ENCODE results near the gene PITPNB.

The PITPNB gene

GRCh38 chr22:27846248-27846757, 72.8 kb downstream of the PITPNB start:
- Histone ChIP-seq H3K27me3 (ENCODE audit: control insufficient read depth, insufficient read depth, low read length) (no peaks in the 10 kb centered on the region), H3K79me2 (no peaks in the 10 kb centered on the region), H2AFZ (no peak overlapping the region), H3K36me3 (ENCODE audit: control insufficient read depth, insufficient read depth, low read length) (no peaks in the 10 kb centered on the region), H3K4me3 (ENCODE audit: low read depth, low read length) (no peak overlapping the region), H3K9me3 (ENCODE audit: control insufficient read depth, low read length) (no peaks in the 10 kb centered on the region), H3K9ac (no peak overlapping the region), H3K27ac (no peak overlapping the region), H3K4me1 (no peaks in the 10 kb centered on the region), H3K4me2 (ENCODE audit: low read length) (no peak overlapping the region)
- TF ChIP-seq CTCF (IDR thresholded peaks at IDR 0.05): no peak

GRCh38 chr22:27845644-27846043, 73.4 kb downstream of the PITPNB start:
- Histone ChIP-seq H2AFZ (no peak overlapping the region), H3K9me3 (ENCODE audit: control insufficient read depth, low read length) (no peaks in the 10 kb centered on the region), H3K79me2 (no peaks in the 10 kb centered on the region), H3K36me3 (ENCODE audit: control insufficient read depth, insufficient read depth, low read length) (no peaks in the 10 kb centered on the region), H3K4me3 (ENCODE audit: low read depth, low read length) (no peak overlapping the region), H3K9ac (no peak overlapping the region), H3K4me2 (ENCODE audit: low read length) (no peak overlapping the region), H3K27me3 (ENCODE audit: control insufficient read depth, insufficient read depth, low read length) (no peaks in the 10 kb centered on the region), H3K4me1 (no peaks in the 10 kb centered on the region), H3K27ac (no peak overlapping the region)
- TF ChIP-seq CTCF (IDR thresholded peaks at IDR 0.05): no peak

GRCh38 chr22:27844656-27845591, 74.1 kb downstream of the PITPNB start:
- Histone ChIP-seq H3K79me2 (no peaks in the 10 kb centered on the region), H3K4me2 (ENCODE audit: low read length) (no peak overlapping the region), H2AFZ (no peak overlapping the region), H3K4me3 (ENCODE audit: low read depth, low read length) (no peak overlapping the region), H3K27me3 (ENCODE audit: control insufficient read depth, insufficient read depth, low read length) (no peaks in the 10 kb centered on the region), H3K27ac (no peak overlapping the region), H3K9me3 (ENCODE audit: control insufficient read depth, low read length) (no peaks in the 10 kb centered on the region), H3K4me1 (no peaks in the 10 kb centered on the region), H3K36me3 (ENCODE audit: control insufficient read depth, insufficient read depth, low read length) (no peaks in the 10 kb centered on the region), H3K9ac (no peak overlapping the region)
- no peak for TF ChIP-seq CTCF (IDR thresholded peaks at IDR 0.05)

- no peaks in the 10 kb centered on the region for H3K9me3 ChIP-seq (ENCODE audit: control insufficient read depth, low read length)
- no peak overlapping the region for H3K9ac ChIP-seq
- H3K4me3 ChIP-seq (ENCODE audit: low read depth, low read length): no peak overlapping the region
- no peak overlapping the region for H2AFZ ChIP-seq
- H3K27ac ChIP-seq: no peak overlapping the region
- no peaks in the 10 kb centered on the region for H3K36me3 ChIP-seq (ENCODE audit: control insufficient read depth, insufficient read depth, low read length)
- H3K4me1 ChIP-seq: no peaks in the 10 kb centered on the region
- no peak for TF ChIP-seq CTCF (IDR thresholded peaks at IDR 0.05)
- no peak overlapping the region for H3K4me2 ChIP-seq (ENCODE audit: low read length)
- no peaks in the 10 kb centered on the region for H3K79me2 ChIP-seq
- no peaks in the 10 kb centered on the region for H3K27me3 ChIP-seq (ENCODE audit: control insufficient read depth, insufficient read depth, low read length)
Observed at GRCh38 chr22:27844256-27844655, 74.8 kb downstream of the PITPNB start.
